ENCODE results near the gene CFAP57. TPM values are rescaled to one million over a fixed set of nuclear protein-coding genes. Genes with fewer than 3 reads are reported as not detected.

CFAP57 gene
- total and polyA plus RNA-seq, 9 of the 15 experiments (the other 6 are each of a cell fraction or from before 2014, with no cell fraction given) = 0.04 to 0.22 (median 0.07) TPM; not detected in 3

DNA sequence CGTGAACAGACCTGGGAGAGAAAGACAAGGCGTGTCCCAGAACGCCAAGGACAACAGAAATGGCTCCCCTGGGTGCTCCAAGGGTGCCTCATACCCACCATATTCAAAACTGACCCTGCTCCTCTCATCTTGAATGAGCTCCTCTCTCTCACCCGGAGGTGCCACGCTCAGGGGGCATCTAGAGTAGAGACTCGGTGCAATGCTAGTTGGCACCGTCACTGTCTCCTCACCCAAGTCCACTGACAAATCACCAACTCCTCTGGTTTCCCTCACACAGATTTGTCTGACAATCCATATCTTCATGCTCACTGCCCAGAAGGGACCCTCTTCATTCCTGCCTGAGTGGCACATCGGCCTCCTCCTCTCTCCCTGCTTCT is 102.7 kb downstream of the CFAP57 start:
- no peak for FAIRE-seq
- Histone ChIP-seq H4K20me1 (replicated peaks; ENCODE audit: control insufficient read depth, insufficient read depth, low read length) (no peaks in the 10 kb centered on the region; the same call in 1 of the 2 replicates), H3K27ac (ENCODE audit: extremely low read depth, low read depth, low read length) (no peak overlapping the region), H3K27me3 (ENCODE audit: control insufficient read depth in 2 of 2, insufficient read depth in 2 of 2, low read length in 2 of 2) (peaks cover 45 to 79% of the 10 kb centered on the region in 2 experiments), H3K9me3 (replicated peaks; ENCODE audit: control insufficient read depth, insufficient read depth, low read depth, low read length) (no peaks in the 10 kb centered on the region), H3K36me3 (ENCODE audit: control insufficient read depth, insufficient read depth, low read length) (no peaks in the 10 kb centered on the region), H3K9me1 (ENCODE audit: control insufficient read depth, insufficient read depth, low read length) (no peaks in the 10 kb centered on the region), H2AFZ (ENCODE audit: low read depth, low read length) (peak overlapping the region; percentile 75), H3K4me2 (ENCODE audit: insufficient read depth, low read length) (peak overlapping the region; percentile 38), H3K79me2 (ENCODE audit: control insufficient read depth, insufficient read depth, low read length) (no peaks in the 10 kb centered on the region), H3K4me1 (replicated peaks in 1 of 2; ENCODE audit: control insufficient read depth in 2 of 2, insufficient read depth in 2 of 2, low read length in 2 of 2) (peaks cover 16 to 19% of the 10 kb centered on the region in 2 experiments; a peak in 4 of 5 replicates), H3K4me3 (no peak overlapping the region), H3K9ac (ENCODE audit: insufficient read depth in 1 of 2, low read depth in 2 of 2, low read length in 2 of 2) (no peak overlapping the region)
- intact Hi-C loops (cut with micrococcal nuclease) (no loop called here), in situ Hi-C loops (cut with MboI) (no loop called here)
- 6% methylated on average over 8 of the region's 8 CpGs for WGBS (ENCODE audit: insufficient coverage, low coverage, missing lambda C conversion rate)
- ChIA-PET CTCF (ENCODE audit: low intra/inter-chr PET ratio) (no interaction called here), POLR2A (interaction anchor here (1.5 kb wide), 1 partner anchor 17 kb away, joined by 4 read pairs; no protein-coding TSS in a partner anchor)
- DNase-seq (ENCODE audit: extremely low read depth in 1 of 4, low spot score in 3 of 4) = no peak
- 0 out of 2 replicates have a peak, but pooled peaks have one; percentile 9 for TF ChIP-seq ZNF584 (CRISPR knock-in tag; IDR thresholded peaks at IDR 0.05; ENCODE audit: low read depth)
- TF ChIP-seq POU5F1 (IDR thresholded peaks at IDR 0.05; ENCODE audit: borderline replicate concordance, low read depth, low read length, partially characterized antibody) = no peak
- no peak for ATAC-seq
- BruUV-seq (replicated peaks) = no TSS peak

- Histone ChIP-seq H3K9me3 (replicated peaks; ENCODE audit: control insufficient read depth, insufficient read depth, low read depth, low read length) (no peaks in the 10 kb centered on the region), H3K9me1 (ENCODE audit: control insufficient read depth, insufficient read depth, low read length) (no peaks in the 10 kb centered on the region), H3K27ac (ENCODE audit: extremely low read depth, low read depth, low read length) (no peak overlapping the region), H3K4me3 (no peak overlapping the region), H3K9ac (ENCODE audit: insufficient read depth in 1 of 2, low read depth in 2 of 2, low read length in 2 of 2) (no peak overlapping the region), H3K27me3 (ENCODE audit: control insufficient read depth in 2 of 2, insufficient read depth in 2 of 2, low read length in 2 of 2) (peaks cover 47 to 86% of the 10 kb centered on the region in 2 experiments), H3K36me3 (ENCODE audit: control insufficient read depth, insufficient read depth, low read length) (no peaks in the 10 kb centered on the region), H3K4me2 (ENCODE audit: insufficient read depth, low read length) (no peak overlapping the region), H3K4me1 (replicated peaks in 1 of 2; ENCODE audit: control insufficient read depth in 2 of 2, insufficient read depth in 2 of 2, low read length in 2 of 2) (peaks cover 8 to 11% of the 10 kb centered on the region in 2 experiments; a peak in 4 of 5 replicates), H3K79me2 (ENCODE audit: control insufficient read depth, insufficient read depth, low read length) (no peaks in the 10 kb centered on the region), H4K20me1 (replicated peaks; ENCODE audit: control insufficient read depth, insufficient read depth, low read length) (no peaks in the 10 kb centered on the region; the same call in 1 of the 2 replicates), H2AFZ (ENCODE audit: low read depth, low read length) (no peak overlapping the region)
- intact Hi-C loops (cut with micrococcal nuclease) = no loop called here
- in situ Hi-C loops (cut with MboI) = no loop called here
- ATAC-seq = no peak
- ChIA-PET CTCF (ENCODE audit: low intra/inter-chr PET ratio) (no interaction called here), POLR2A (interaction anchor here (0.6 to 1.5 kb wide), 3 partner anchors 12 to 16 kb away, joined by 3 to 4 read pairs (median 4); no protein-coding TSS in a partner anchor)
- WGBS (ENCODE audit: insufficient coverage, low coverage, missing lambda C conversion rate) = under 1% methylated on average over 12 of the region's 12 CpGs
- BruUV-seq (replicated peaks) = no TSS peak
- TF ChIP-seq ZKSCAN1 (IDR thresholded peaks at IDR 0.05; ENCODE audit: low read depth, low read length) = no peak
- no peak for TF ChIP-seq HDAC1 (IDR thresholded peaks at IDR 0.05)
- no peak for TF ChIP-seq RFX1 (IDR thresholded peaks at IDR 0.05)
- TF ChIP-seq STAT5B (CRISPR knock-in tag; IDR thresholded peaks at IDR 0.05) = no peak
- no peak for TF ChIP-seq PTRF (tag; IDR thresholded peaks at IDR 0.05)
- TF ChIP-seq ID3 (CRISPR knock-in tag; IDR thresholded peaks at IDR 0.05) = no peak
- no peak for TF ChIP-seq ID3 (tag; IDR thresholded peaks at IDR 0.05)
- peak; percentile 78 for FAIRE-seq
- DNase-seq (ENCODE audit: extremely low read depth in 1 of 4, low spot score in 3 of 4) = no peak
Observed at GRCh38 chr1:43275826-43276620, 103.9 kb downstream of the CFAP57 start.

Data from K562 (cell line).